H1 (cell line): Measurements from ENCODE around the gene LRP1. TPM values are rescaled to one million over a fixed set of nuclear protein-coding genes. Genes with fewer than 3 reads are reported as not detected.

ENCODE experiments used
- CTCF ChIA-PET: fragments of 300-600 bp; sonication (Branson Sonifier 250); formaldehyde crosslinking; loops from one replicate; lab custom pipeline; 2021; ENCODE audit not compliant: partially characterized antibody; lab: Charles Lee
- POLR2A ChIA-PET: fragments of 300-600 bp; sonication (Branson Sonifier 250); formaldehyde crosslinking; loops from one replicate; lab custom pipeline; 2021; ENCODE audit warnings: inconsistent platforms; ENCODE audit not compliant: partially characterized antibody; lab: Charles Lee
- DNase-seq, 2 experiments: peaks; one replicate each; pipeline versions ENCODE4 v3.0.0 to v3.0.0-alpha.2; 2010 to 2022; ENCODE audit warnings: low spot score in 2 of 2, low read depth in 1 of 2, mixed read lengths in 1 of 2
- FAIRE-seq: peaks from 2 replicates; lab custom pipeline; 2011; peaks lifted over from hg19 to GRCh38; lab: Jason Lieb, UNC
- H2AFZ ChIP-seq: 2 replicates; pipeline ENCODE4 v1.8.1; 2012; ENCODE audit warnings: low read length, inconsistent platforms
- H2AK5ac ChIP-seq: 2 replicates; pipeline ENCODE4 v1.6.1; 2013; ENCODE audit warnings: low read depth, low read length
- H2BK120ac ChIP-seq: replicated peaks from 2 replicates; pipeline ENCODE3; 2013; ENCODE audit warnings: low read depth, low read length, inconsistent platforms
- H2BK12ac ChIP-seq: 2 replicates; pipeline ENCODE4 v1.6.1; 2013; ENCODE audit warnings: low read depth, low read length
- H2BK15ac ChIP-seq: 2 replicates; pipeline ENCODE4 v1.6.1; 2013; ENCODE audit warnings: low read length
- H2BK20ac ChIP-seq: 2 replicates; pipeline ENCODE4 v1.6.1; 2013; ENCODE audit warnings: low read length
- H2BK5ac ChIP-seq: 2 replicates; pipeline ENCODE4 v1.6.1; 2013; ENCODE audit warnings: low read depth, low read length
- H3K14ac ChIP-seq: 2 replicates; pipeline ENCODE4 v1.6.1; 2013; ENCODE audit warnings: inconsistent platforms; ENCODE audit not compliant: insufficient read length
- H3K18ac ChIP-seq: 2 replicates; pipeline ENCODE4 v1.6.1; 2013; ENCODE audit warnings: low read length; ENCODE audit errors: extremely low read depth
- H3K23ac ChIP-seq: 2 replicates; pipeline ENCODE4 v1.6.1; 2013; ENCODE audit warnings: inconsistent platforms; ENCODE audit not compliant: insufficient read length
- H3K23me2 ChIP-seq: 2 replicates; pipeline ENCODE4 v1.6.1; 2013; ENCODE audit warnings: low read depth, low read length
- H3K27ac ChIP-seq: 2 replicates; pipeline ENCODE4 v1.6.1; 2011; ENCODE audit warnings: low read depth, low read length, inconsistent platforms
- H3K27me3 ChIP-seq, 4 experiments: replicated peaks in 1 of 4; 1 replicate in 1 of 4; 2 replicates in 3 of 4; pipeline versions ENCODE4 v1.6.1 to v1.8.1; 2011 to 2013; ENCODE audit warnings: low read length in 3 of 4, mild to moderate bottlenecking in 3 of 4, inconsistent platforms in 2 of 4, mixed read lengths in 2 of 4, moderate library complexity in 1 of 4; ENCODE audit not compliant: control insufficient read depth in 3 of 4, insufficient read depth in 3 of 4; ENCODE audit errors: extremely low read depth in 1 of 4
- H3K36me3 ChIP-seq, 4 experiments: 2 replicates each; pipeline versions ENCODE4 v1.6.1 to v1.8.1; 2011 to 2013; ENCODE audit warnings: mild to moderate bottlenecking in 4 of 4, low read length in 3 of 4, moderate library complexity in 2 of 4, control low read depth in 1 of 4, inconsistent platforms in 1 of 4; ENCODE audit not compliant: insufficient read depth in 4 of 4, control insufficient read depth in 2 of 4
- H3K4ac ChIP-seq: replicated peaks from 2 replicates; pipeline ENCODE3; 2013; ENCODE audit warnings: low read length, low read depth, mixed read lengths, inconsistent platforms; ENCODE audit not compliant: insufficient read length
- H3K4me1 ChIP-seq, 4 experiments: replicated peaks in 1 of 4; 1 replicate in 1 of 4; 2 replicates in 3 of 4; pipeline versions ENCODE4 v1.6.1 to v1.8.1; 2011 to 2013; ENCODE audit warnings: low read length in 3 of 4, inconsistent platforms in 2 of 4, mixed read lengths in 1 of 4; ENCODE audit not compliant: insufficient read depth in 4 of 4, control insufficient read depth in 3 of 4
- H3K4me2 ChIP-seq, 2 experiments: 2 replicates each; pipeline versions ENCODE4 v1.6.1 to v1.8.1; 2011 to 2013; ENCODE audit warnings: low read depth in 2 of 2, low read length in 2 of 2, control low read depth in 1 of 2, inconsistent platforms in 1 of 2, mild to moderate bottlenecking in 1 of 2; ENCODE audit not compliant: insufficient read depth in 1 of 2
- H3K4me3 ChIP-seq, 4 experiments: fragments of 200-600, 300-600 bp in 1 of 4; sonication (generic), shearing (Covaris generic), sonication (Bioruptor Twin) in 1 of 4; 2 replicates each; pipeline versions ENCODE4 v1.5.1 to v1.8.1; 2011 to 2016; ENCODE audit warnings: low read length in 4 of 4, low read depth in 3 of 4, control low read depth in 2 of 4, inconsistent platforms in 2 of 4, mild to moderate bottlenecking in 2 of 4, mixed read lengths in 1 of 4, moderate library complexity in 1 of 4; ENCODE audit not compliant: insufficient read depth in 2 of 4; ENCODE audit errors: extremely low read depth in 1 of 4
- H3K56ac ChIP-seq: replicated peaks from 2 replicates; pipeline ENCODE3; 2013; ENCODE audit warnings: low read depth, mild to moderate bottlenecking, mixed read lengths, low read length, inconsistent platforms; ENCODE audit not compliant: insufficient read length
- H3K79me1 ChIP-seq: 2 replicates; pipeline ENCODE4 v1.6.1; 2013; ENCODE audit warnings: low read depth, low read length, control low read depth
- H3K79me2 ChIP-seq, 2 experiments: 2 replicates each; pipeline versions ENCODE4 v1.6.1 to v1.8.1; 2012 to 2013; ENCODE audit warnings: low read length in 2 of 2, mild to moderate bottlenecking in 2 of 2, inconsistent platforms in 1 of 2; ENCODE audit not compliant: insufficient read depth in 2 of 2, control insufficient read depth in 1 of 2
- H3K9ac ChIP-seq, 4 experiments: replicated peaks in 1 of 4; 1 replicate in 1 of 4; 2 replicates in 3 of 4; pipeline versions ENCODE4 v1.6.1 to v1.8.1; 2011 to 2013; ENCODE audit warnings: low read depth in 3 of 4, low read length in 3 of 4, control low read depth in 2 of 4, mild to moderate bottlenecking in 2 of 4, moderate library complexity in 2 of 4, inconsistent platforms in 1 of 4; ENCODE audit errors: extremely low read depth in 1 of 4
- H3K9me3 ChIP-seq, 2 experiments: 2 replicates each; pipeline versions ENCODE4 v1.6.1 to v1.8.1; 2012 to 2013; ENCODE audit warnings: mild to moderate bottlenecking in 2 of 2, moderate library complexity in 2 of 2, control low read depth in 1 of 2, inconsistent platforms in 1 of 2, low read depth in 1 of 2, low read length in 1 of 2, mixed read lengths in 1 of 2; ENCODE audit not compliant: insufficient read depth in 2 of 2
- H4K20me1 ChIP-seq, 2 experiments: replicated peaks in 1 of 2; 2 replicates each; pipeline versions ENCODE3 to v1.8.1; 2011 to 2013; ENCODE audit warnings: inconsistent platforms in 2 of 2, low read length in 2 of 2, mild to moderate bottlenecking in 1 of 2; ENCODE audit not compliant: insufficient read depth in 2 of 2, control insufficient read depth in 1 of 2
- H4K5ac ChIP-seq: 2 replicates; pipeline ENCODE4 v1.6.1; 2013; ENCODE audit warnings: low read length, low read depth, mixed read lengths, inconsistent platforms; ENCODE audit not compliant: insufficient read length
- H4K8ac ChIP-seq: 2 replicates; pipeline ENCODE4 v1.8.0; 2013; ENCODE audit warnings: mild to moderate bottlenecking, moderate library complexity, low read length, inconsistent platforms; ENCODE audit not compliant: insufficient read depth; ENCODE audit errors: extremely low read depth
- H4K91ac ChIP-seq: replicated peaks from 2 replicates; pipeline ENCODE3; 2013; ENCODE audit warnings: low read length, mixed read lengths, inconsistent platforms; ENCODE audit not compliant: insufficient read length
- EP300 ChIP-seq, 2 experiments: IDR thresholded peaks; 1 replicate in 1 of 2; 2 replicates in 1 of 2; pipeline ENCODE4 v1.6.1; 2011 to 2012; ENCODE audit warnings: low read depth in 2 of 2, low read length in 2 of 2, mild to moderate bottlenecking in 2 of 2, borderline replicate concordance in 1 of 2, inconsistent platforms in 1 of 2, moderate library complexity in 1 of 2
- HDAC2 ChIP-seq, 2 experiments: fragments of 300-600 bp in 1 of 2; sonication (generic) in 1 of 2; IDR thresholded peaks; 2 replicates each; pipeline ENCODE4 v1.6.1; 2011 to 2012; ENCODE audit warnings: low read depth in 2 of 2, low read length in 2 of 2, mild to moderate bottlenecking in 2 of 2, moderate library complexity in 2 of 2, borderline replicate concordance in 1 of 2, inconsistent platforms in 1 of 2
- KDM1A ChIP-seq: fragments of 200-600, 300-600 bp; sonication (generic); IDR thresholded peaks from 2 replicates; pipeline ENCODE4 v1.7.1; 2016; ENCODE audit warnings: mild to moderate bottlenecking, low read length, borderline replicate concordance
- KDM4A ChIP-seq: IDR thresholded peaks from one replicate; pipeline ENCODE4 v1.7.1; 2012; ENCODE audit warnings: low read depth, mild to moderate bottlenecking, moderate library complexity, low read length, inconsistent platforms; ENCODE audit not compliant: severe bottlenecking
- RAD21 ChIP-seq, 2 experiments: IDR thresholded peaks in 1 of 2; conservative IDR thresholded peaks in 1 of 2; 2 replicates each; pipeline ENCODE4 v1.6.1; 2011; ENCODE audit warnings: low read depth in 2 of 2, low read length in 2 of 2, improper control_type of control experiment in 1 of 2, inconsistent platforms in 1 of 2, mild to moderate bottlenecking in 1 of 2, moderate library complexity in 1 of 2
- SAP30 ChIP-seq: fragments of 300-600 bp; sonication (generic); IDR thresholded peaks from 2 replicates; pipeline ENCODE4 v1.7.1; 2012; ENCODE audit warnings: low read length, moderate library complexity, mild to moderate bottlenecking, inconsistent platforms; ENCODE audit not compliant: insufficient read depth, insufficient replicate concordance
- SP1 ChIP-seq: IDR thresholded peaks from 2 replicates; pipeline ENCODE4 v1.6.1; 2011; ENCODE audit warnings: low read depth, low read length
- SP2 ChIP-seq: IDR thresholded peaks from 2 replicates; pipeline ENCODE4 v1.6.1; 2012; ENCODE audit warnings: mild to moderate bottlenecking, low read length, inconsistent platforms
- TAF1 ChIP-seq: IDR thresholded peaks from 2 replicates; pipeline ENCODE4 v1.6.1; 2011; ENCODE audit warnings: mild to moderate bottlenecking, low read depth, low read length
- WGBS, 2 experiments: shearing (Covaris generic) in 1 of 2; methylation state at CpG; one replicate each; pipeline versions ENCODE4 v1.1.6 to v1.1.7; 2013 to 2015; ENCODE audit warnings: low lambda C conversion rate in 2 of 2, mixed read lengths in 2 of 2, inconsistent platforms in 1 of 2, low coverage in 1 of 2, missing lambda C conversion rate in 1 of 2; ENCODE audit not compliant: insufficient replicate concordance in 2 of 2, insufficient coverage in 1 of 2, insufficient read length in 1 of 2; ENCODE audit errors: extremely low coverage in 1 of 2, missing lambda C conversion rate in 1 of 2; 5-methylcytosine and 5-hydroxymethylcytosine counted together
- polyA plus RNA-seq, 7 experiments: library from polyadenylated mRNA; depleted of rRNA in 3 of 7; stranded (reverse) in 5 of 7; unstranded in 2 of 7; fragments of >200 nt in 5 of 7; fragments of 200-250 nt in 2 of 7; gene quantifications; 1 replicate in 5 of 7; 2 replicates in 1 of 7; 4 replicates in 1 of 7; pipeline versions ENCODE4 v1.2.1 to v1.2.3, GENCODE V29; 2011 to 2013; ENCODE audit warnings: missing spikeins in 2 of 7, mixed read lengths in 2 of 7
- total RNA-seq: library from RNA; stranded (reverse); fragmentation: NEBNext Ultra II Directional; extraction: Animal tissue kit (Norgen Biotek cat#: 25700); gene quantifications from 2 replicates; pipeline ENCODE4 v1.2.1, GENCODE V29; 2021
- TF ChIP-seq, protein P1 (sequence below): IDR thresholded peaks from 2 replicates; pipeline ENCODE4 v1.6.1; 2011; ENCODE audit warnings: low read length, improper control_type of control experiment
- TF ChIP-seq, protein P2 (sequence below): IDR thresholded peaks from 2 replicates; pipeline ENCODE4 v1.6.1; 2012; ENCODE audit warnings: inconsistent platforms

The LRP1 gene
- total and polyA plus RNA-seq, 2 of the 8 experiments (the other 6 are each of a cell fraction or from before 2014, with no cell fraction given), result 35.3 to 92.5 TPM

DNA sequence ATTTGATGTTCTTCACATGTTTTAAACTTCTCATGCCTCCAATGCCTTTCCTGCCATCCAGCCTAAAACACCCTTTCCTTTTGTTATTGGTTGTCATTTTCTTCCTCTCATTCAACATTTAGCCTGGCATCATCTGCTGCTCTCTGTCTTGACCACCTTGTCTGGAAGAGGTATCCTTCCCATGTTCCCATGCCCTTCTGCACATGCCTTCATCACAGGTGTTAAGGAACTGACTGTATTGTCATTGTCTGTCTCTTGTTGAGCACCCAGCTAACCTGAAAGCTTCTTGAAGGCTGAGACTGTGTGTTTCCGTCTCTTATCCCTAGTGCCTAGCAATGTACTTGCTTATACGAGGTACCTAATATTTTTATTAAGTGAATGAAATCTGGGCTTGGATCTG, 4.5 kb upstream of the LRP1 start:
- Histone ChIP-seq H4K20me1 (no peaks in the 10 kb centered on the region), H3K4me2 (no peak overlapping the region), H4K8ac (no peak overlapping the region), H4K5ac (no peak overlapping the region), H2AK5ac (no peak overlapping the region), H3K9me3 (no peaks in the 10 kb centered on the region), H3K4ac (no peak overlapping the region), H3K14ac (no peak overlapping the region), H2BK20ac (no peak overlapping the region), H2AFZ (no peak overlapping the region), H2BK15ac (no peak overlapping the region), H3K23ac (no peak overlapping the region), H3K18ac (no peak overlapping the region), H3K27ac (no peak overlapping the region), H3K4me1 (peaks cover 0 to 5% (median 4%) of the 10 kb centered on the region in 4 experiments; a peak in 4 of 7 replicates), H3K27me3 (no peaks in the 10 kb centered on the region), H3K9ac (no peak overlapping the region), H4K91ac (no peak overlapping the region), H2BK12ac (no peak overlapping the region), H3K79me2 (no peaks in the 10 kb centered on the region), H3K4me3 (no peak overlapping the region), H3K23me2 (peaks cover 6% of the 10 kb centered on the region; the same call in 1 of the 2 replicates), H3K36me3 (no peaks in the 10 kb centered on the region), H3K56ac (no peak overlapping the region), H2BK5ac (no peak overlapping the region), H2BK120ac (no peak overlapping the region), H3K79me1 (no peaks in the 10 kb centered on the region)
- DNase-seq, result no peak
- ChIA-PET POLR2A (interaction anchor here (0.7 to 2.8 kb wide), 13 partner anchors 8 to 113 kb away, joined by 3 to 9 read pairs (median 3); a partner anchor contains a TSS), CTCF (interaction anchor here (0.8 to 19.8 kb wide), 42 partner anchors 8 to 391 kb away, joined by 3 to 305 read pairs (median 6); partner anchors contain the start of genes LRP1-AS, NEMP1 and STAT6)
- WGBS, 2 experiments, result 68% methylated on average over 2 of the region's 2 CpGs; no CpG with 5 or more reads in 1 of the 2 experiments
- no peak for FAIRE-seq
- TF ChIP-seq HDAC2 (IDR thresholded peaks at IDR 0.05; ENCODE audit: borderline replicate concordance in 1 of 2, low read depth in 2 of 2, low read length in 2 of 2) (no peak), KDM1A (no peak), KDM4A (no peak), RAD21 (IDR thresholded peaks at IDR 0.05 in 1 of 2, conservative IDR thresholded peaks at IDR 0.05 in 1 of 2; ENCODE audit: low read depth in 2 of 2, low read length in 2 of 2) (no peak), EP300 (IDR thresholded peaks at IDR 0.05; ENCODE audit: borderline replicate concordance in 1 of 2, low read depth in 2 of 2, low read length in 2 of 2) (no peak), SP2 (no peak), SAP30 (no peak), SP1 (no peak), TAF1 (no peak)
- TF ChIP-seq, protein P1, sequence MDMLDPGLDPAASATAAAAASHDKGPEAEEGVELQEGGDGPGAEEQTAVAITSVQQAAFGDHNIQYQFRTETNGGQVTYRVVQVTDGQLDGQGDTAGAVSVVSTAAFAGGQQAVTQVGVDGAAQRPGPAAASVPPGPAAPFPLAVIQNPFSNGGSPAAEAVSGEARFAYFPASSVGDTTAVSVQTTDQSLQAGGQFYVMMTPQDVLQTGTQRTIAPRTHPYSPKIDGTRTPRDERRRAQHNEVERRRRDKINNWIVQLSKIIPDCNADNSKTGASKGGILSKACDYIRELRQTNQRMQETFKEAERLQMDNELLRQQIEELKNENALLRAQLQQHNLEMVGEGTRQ, result no peak
- TF ChIP-seq, protein P2, sequence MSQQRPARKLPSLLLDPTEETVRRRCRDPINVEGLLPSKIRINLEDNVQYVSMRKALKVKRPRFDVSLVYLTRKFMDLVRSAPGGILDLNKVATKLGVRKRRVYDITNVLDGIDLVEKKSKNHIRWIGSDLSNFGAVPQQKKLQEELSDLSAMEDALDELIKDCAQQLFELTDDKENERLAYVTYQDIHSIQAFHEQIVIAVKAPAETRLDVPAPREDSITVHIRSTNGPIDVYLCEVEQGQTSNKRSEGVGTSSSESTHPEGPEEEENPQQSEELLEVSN, result no peak
